SK-MEL-5 (cell line): ENCODE results near the gene CDK16. TPM values are rescaled to one million over a fixed set of nuclear protein-coding genes. Genes with fewer than 3 reads are reported as not detected.

Source experiments
- DNase-seq: peaks from one replicate; pipeline ENCODE4 v3.0.0-alpha.2; 2016; ENCODE audit warnings: low read depth, low spot score
- in situ Hi-C: cut with HindIII; loops from 2 replicates; pipeline ENCODE4 v1.10.0; 2016; ENCODE audit warnings: low sequenced_read_pairs, high pct_unique_total_duplicates, low pct_unique_long_range_greater_than_20kb
- total RNA-seq: library from RNA; depleted of rRNA; stranded (reverse); fragments of >200 nt; shearing (Covaris generic); gene quantifications from 2 replicates; pipeline ENCODE4 v1.2.3, GENCODE V29; 2014; rRNA removed

CDK16 gene
- total RNA-seq, 1 experiment from 2014 or later = 95.4 TPM

DNA sequence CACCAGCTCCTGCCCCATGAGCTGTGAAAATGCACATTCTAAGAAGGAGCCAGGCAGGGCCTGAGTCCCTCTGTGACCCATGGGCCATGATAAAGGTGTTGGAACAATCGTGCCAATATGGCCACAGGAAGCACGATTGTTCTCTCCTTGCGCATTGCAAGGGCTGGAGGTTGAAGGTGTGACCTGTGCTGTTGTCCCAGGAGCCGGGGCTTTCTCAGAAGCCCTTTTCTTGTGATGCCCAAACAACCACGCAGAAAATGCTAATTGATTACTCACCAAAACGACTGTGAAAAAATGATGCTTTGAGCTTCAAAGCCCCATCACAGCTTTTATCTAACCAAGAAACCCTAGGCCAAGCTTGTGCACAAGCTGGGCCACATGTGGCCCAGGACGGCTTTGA, 48.2 kb downstream of the CDK16 start:
- in situ Hi-C loops = no loop called here
- no peak for DNase-seq

DNA sequence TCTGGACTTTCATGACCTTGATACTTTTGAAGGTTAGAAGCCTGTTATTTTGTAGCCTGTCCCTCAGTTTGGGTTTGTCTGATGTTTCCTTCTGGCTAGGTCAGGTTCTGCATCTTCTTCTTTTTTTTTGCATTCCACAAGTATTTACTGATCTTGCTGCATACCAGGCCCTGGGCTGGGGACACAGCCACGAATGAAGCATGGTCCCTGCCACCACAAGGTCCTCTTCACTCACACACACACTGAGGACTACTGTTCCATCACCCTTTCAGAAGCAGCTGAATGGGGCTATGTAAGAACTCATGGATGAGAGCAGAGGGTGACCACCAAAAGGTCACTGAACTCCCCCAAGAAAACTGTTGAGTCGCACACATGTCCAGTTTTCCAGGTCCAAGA, 53.5 kb downstream of the CDK16 start:
- in situ Hi-C loops = no loop called here
- no peak for DNase-seq

DNA sequence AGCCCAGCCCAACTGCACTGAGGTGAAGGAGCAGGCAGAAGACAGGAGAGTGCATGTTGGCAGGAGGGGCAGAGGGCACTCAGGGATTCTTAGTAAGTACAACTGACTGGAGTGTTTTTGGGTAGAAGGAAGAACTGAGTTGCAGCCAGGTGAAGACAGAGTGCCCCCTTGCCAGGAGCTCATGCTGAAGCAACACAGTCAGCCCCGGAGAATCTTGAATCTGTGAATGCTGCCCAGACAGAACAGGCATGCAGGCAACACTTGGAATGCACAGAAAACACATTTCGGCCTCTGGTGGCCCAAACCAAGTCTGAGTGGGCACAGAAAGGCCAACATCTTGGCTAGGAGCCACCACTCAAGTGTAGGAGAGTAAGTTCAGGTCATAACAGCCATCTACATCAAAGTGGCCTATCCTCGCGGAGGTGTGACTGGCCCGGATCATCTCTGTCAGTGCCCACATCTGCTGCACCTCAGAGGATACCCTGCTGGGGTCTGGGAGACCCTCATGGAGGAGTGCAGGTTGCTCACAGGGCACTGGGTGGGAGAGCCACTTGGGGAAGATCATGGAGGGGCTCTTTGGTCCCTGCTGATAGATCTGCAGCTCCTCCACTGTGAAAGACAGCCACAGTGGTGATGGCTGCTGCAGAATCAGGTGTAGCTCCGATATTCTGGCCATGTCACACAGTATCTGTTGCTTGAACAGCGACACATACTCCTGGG, 54.7 kb downstream of the CDK16 start:
- in situ Hi-C loops = no loop called here
- DNase-seq = no peak

DNA sequence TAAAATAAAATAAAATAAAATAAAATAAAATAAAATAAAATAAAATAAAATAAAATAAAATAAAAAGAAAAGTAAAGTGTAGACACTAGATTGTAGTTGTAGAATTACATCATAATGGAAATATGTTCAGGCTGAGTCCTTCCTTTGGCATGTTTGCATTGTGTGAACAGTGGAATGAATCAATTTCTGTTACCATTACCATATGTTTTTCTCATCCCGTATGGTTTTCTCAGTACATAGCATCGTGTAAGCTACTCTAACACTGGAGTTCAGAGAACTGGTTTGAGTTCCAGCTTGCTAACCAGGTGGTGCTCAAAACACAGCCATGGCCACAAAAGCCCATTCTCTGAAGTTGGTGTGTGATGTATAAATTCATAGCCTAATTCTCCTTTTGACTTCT, 60.2 kb downstream of the CDK16 start:
- in situ Hi-C loops = no loop called here
- no peak for DNase-seq

Other genes starting within 250 kb of the CDK16 start
- 0.29 TPM in 2 replicates for gene RGN, start 140.2 kb upstream of the CDK16 start, total RNA-seq
- 157 and 172 TPM in 2 replicates for gene NDUFB11, start 74.0 kb upstream of the CDK16 start, total RNA-seq
- gene RBM10, start 73.5 kb upstream of the CDK16 start, total RNA-seq = 42.2 and 42.6 TPM in 2 replicates
- 169 and 186 TPM in 2 replicates for gene UBA1, start 24.9 kb upstream of the CDK16 start, total RNA-seq
- gene USP11, start 14.3 kb downstream of the CDK16 start, total RNA-seq = 28.6 and 37.5 TPM in 2 replicates
- gene ZNF157, start 151.9 kb downstream of the CDK16 start, total RNA-seq = 0.24 TPM in 1 of 2 replicates, not detected in the other